ENCODE results near the gene IFI6. TPM values are rescaled to one million over a fixed set of nuclear protein-coding genes. Genes with fewer than 3 reads are reported as not detected.
A peak's percentile ranks its signal among the peaks of the same experiment; 100 is the strongest.

IFI6 gene
- total RNA-seq, 2 donors from 2014 or later = 96.9 to 188 TPM

GRCh38 chr1:27678747-27679146, 6.8 kb upstream of the IFI6 start:
- Histone ChIP-seq H3K9me3 (peaks cover 6% of the 10 kb centered on the region), H3K4me3 (no peak overlapping the region), H3K27me3 (replicated peaks; ENCODE audit: insufficient read depth) (no peaks in the 10 kb centered on the region), H3K4me1 (ENCODE audit: control insufficient read depth in 1 of 2, low read depth in 2 of 2) (no peaks in the 10 kb centered on the region), H3K27ac (no peak overlapping the region), H3K36me3 (no peaks in the 10 kb centered on the region)
- ATAC-seq (ENCODE audit: insufficient number of reproducible peaks, low FRiP score, low read depth) (no peak), DNase-seq (ENCODE audit: low spot score) (no peak)
- TF ChIP-seq CTCF (IDR thresholded peaks at IDR 0.05) = no peak

- no peak for ATAC-seq (ENCODE audit: insufficient number of reproducible peaks, low FRiP score, low read depth)
- H3K36me3 ChIP-seq = no peaks in the 10 kb centered on the region
- peaks cover 3% of the 10 kb centered on the region for H3K9me3 ChIP-seq
- no peak overlapping the region for H3K4me3 ChIP-seq
- no peak for DNase-seq (ENCODE audit: low spot score)
- H3K4me1 ChIP-seq (ENCODE audit: control insufficient read depth in 1 of 2, low read depth in 2 of 2) = peaks cover 8 to 14% of the 10 kb centered on the region in 2 donors
- H3K27ac ChIP-seq = no peak overlapping the region
- TF ChIP-seq CTCF (IDR thresholded peaks at IDR 0.05) = no peak
- no peaks in the 10 kb centered on the region for H3K27me3 ChIP-seq (replicated peaks; ENCODE audit: insufficient read depth)
Measured at GRCh38 chr1:27676410-27676809, 4.4 kb upstream of the IFI6 start.

- peak overlapping the region; percentile 91 for H3K4me3 ChIP-seq
- TF ChIP-seq CTCF (IDR thresholded peaks at IDR 0.05) = no peak
- H3K27ac ChIP-seq = peak overlapping the region; percentile 80 to 97
- H3K4me1 ChIP-seq (ENCODE audit: control insufficient read depth in 1 of 2, low read depth in 2 of 2) = peaks cover 16 to 34% of the 10 kb centered on the region in 2 donors
- DNase-seq (ENCODE audit: low spot score) (no peak), ATAC-seq (ENCODE audit: insufficient number of reproducible peaks, low FRiP score, low read depth) (no peak)
- H3K36me3 ChIP-seq = no peaks in the 10 kb centered on the region
- H3K27me3 ChIP-seq (replicated peaks; ENCODE audit: insufficient read depth) = no peaks in the 10 kb centered on the region
- H3K9me3 ChIP-seq = no peaks in the 10 kb centered on the region
Measured at GRCh38 chr1:27672750-27673112, 739 bp upstream of the IFI6 start.

DNA sequence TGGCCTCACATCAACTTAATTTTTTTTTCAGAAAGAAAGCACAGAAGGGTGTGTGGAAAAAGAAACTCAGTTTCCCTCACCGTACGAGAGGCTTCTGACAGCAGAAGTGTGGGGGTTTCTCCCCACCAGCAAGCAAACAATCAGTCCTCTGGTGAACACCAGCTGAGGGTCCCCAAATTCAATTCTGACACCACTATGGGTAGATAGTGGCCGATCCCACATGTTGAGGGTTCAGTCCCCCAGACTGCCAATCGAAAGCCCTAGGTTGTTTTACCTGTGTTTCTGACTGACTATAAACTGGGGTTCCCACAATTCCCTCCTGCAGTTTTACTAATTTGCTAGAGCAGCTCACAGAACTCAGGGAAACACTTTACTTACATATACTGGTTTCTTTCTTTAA, 2.1 kb downstream of the IFI6 start:
- Histone ChIP-seq H3K27ac (no peak overlapping the region), H3K9me3 (no peaks in the 10 kb centered on the region), H3K4me3 (peak overlapping the region; percentile 73), H3K4me1 (ENCODE audit: control insufficient read depth in 1 of 2, low read depth in 2 of 2) (peaks cover 16 to 34% of the 10 kb centered on the region in 2 donors), H3K27me3 (replicated peaks; ENCODE audit: insufficient read depth) (no peaks in the 10 kb centered on the region), H3K36me3 (no peaks in the 10 kb centered on the region)
- no peak for TF ChIP-seq CTCF (IDR thresholded peaks at IDR 0.05)
- DNase-seq (ENCODE audit: low spot score) (no peak), ATAC-seq (ENCODE audit: insufficient number of reproducible peaks, low FRiP score, low read depth) (no peak)

DNA sequence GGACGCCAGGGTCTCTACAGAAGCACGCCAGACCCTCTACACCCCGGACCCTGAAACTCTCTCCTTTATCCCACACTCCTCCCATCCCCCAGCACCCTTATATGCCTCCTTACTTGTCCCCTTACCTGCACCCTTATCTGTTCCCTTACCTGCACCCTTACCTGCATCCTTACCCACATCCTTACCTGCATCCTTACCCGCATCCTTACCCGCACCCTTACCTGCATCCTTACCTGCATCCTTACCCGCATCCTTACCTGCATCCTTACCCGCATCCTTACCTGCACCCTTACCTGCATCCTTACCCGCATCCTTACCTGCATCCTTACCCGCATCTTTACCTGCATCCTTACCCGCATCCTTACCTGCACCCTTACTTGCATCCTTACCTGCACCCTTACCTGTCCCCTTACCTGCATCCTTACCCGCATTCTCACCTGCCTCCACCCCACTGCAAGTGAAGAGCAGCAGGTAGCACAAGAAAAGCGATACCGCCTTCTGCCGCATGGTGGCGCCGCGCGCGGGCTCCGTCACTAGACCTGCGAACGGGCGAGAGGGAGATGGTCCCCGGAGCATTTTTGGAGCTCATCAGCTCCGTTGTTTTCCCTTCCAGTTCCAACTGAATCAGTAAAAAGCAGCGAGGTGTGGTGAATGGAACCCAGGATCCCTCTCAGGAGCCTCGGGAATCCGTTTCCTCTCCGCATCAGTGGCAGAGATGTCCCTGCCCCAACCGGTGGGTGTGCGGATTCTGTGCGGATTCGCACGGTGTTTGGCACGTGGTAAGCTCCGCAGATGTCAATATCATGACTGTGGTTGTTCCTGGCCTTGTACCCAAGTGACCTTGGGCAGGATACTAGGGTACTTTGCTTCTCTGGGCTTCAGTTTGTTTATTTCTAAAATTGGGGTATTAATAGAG, 2.9 kb downstream of the IFI6 start:
- TF ChIP-seq CTCF (IDR thresholded peaks at IDR 0.05) = peak; percentile 93
- peaks cover 16 to 34% of the 10 kb centered on the region in 2 donors for H3K4me1 ChIP-seq (ENCODE audit: control insufficient read depth in 1 of 2, low read depth in 2 of 2)
- no peak overlapping the region for H3K27ac ChIP-seq
- H3K36me3 ChIP-seq = no peaks in the 10 kb centered on the region
- H3K9me3 ChIP-seq = no peaks in the 10 kb centered on the region
- H3K27me3 ChIP-seq (replicated peaks; ENCODE audit: insufficient read depth) = no peaks in the 10 kb centered on the region
- DNase-seq (ENCODE audit: low spot score) (no peak), ATAC-seq (ENCODE audit: insufficient number of reproducible peaks, low FRiP score, low read depth) (no peak)
- peak overlapping the region; percentile 73 for H3K4me3 ChIP-seq

Data from thoracic aorta (tissue), 2 donors.